ACC112 (cell line): ENCODE results near the gene PJA2.

ENCODE experiments used
- H2AFZ ChIP-seq: fragments of 200-600 bp; sonication (generic); one replicate; pipeline ENCODE4 v1.6.0; 2017; ENCODE audit warnings: antibody characterized with exemption, low read length; ENCODE audit not compliant: unreplicated experiment
- H3K27ac ChIP-seq: fragments of 200-600 bp; sonication (generic); 2 replicates; pipeline ENCODE4 v1.5.1; 2014; ENCODE audit warnings: low read depth, mild to moderate bottlenecking, antibody characterized with exemption, low read length, moderate library complexity
- H3K27me3 ChIP-seq: fragments of 200-600 bp; sonication (generic); 2 replicates; pipeline ENCODE4 v1.6.1; 2014; ENCODE audit warnings: mild to moderate bottlenecking, antibody characterized with exemption, low read length, moderate library complexity, mixed read lengths; ENCODE audit not compliant: insufficient read depth
- H3K36me3 ChIP-seq: fragments of 200-600 bp; sonication (generic); 2 replicates; pipeline ENCODE4 v1.6.1; 2016; ENCODE audit warnings: mild to moderate bottlenecking, antibody characterized with exemption, low read length, moderate library complexity, mixed read lengths; ENCODE audit not compliant: insufficient read depth
- H3K4me1 ChIP-seq: fragments of 200-600 bp; sonication (generic); one replicate; pipeline ENCODE4 v1.6.1; 2016; ENCODE audit warnings: low read length, mixed read lengths; ENCODE audit not compliant: insufficient read depth, unreplicated experiment, control insufficient read depth
- H3K4me3 ChIP-seq: fragments of 200-600 bp; sonication (generic); 2 replicates; pipeline ENCODE4 v1.5.1; 2014; ENCODE audit warnings: mild to moderate bottlenecking, low read depth, low read length
- H3K79me2 ChIP-seq: fragments of 200-600 bp; sonication (generic); one replicate; pipeline ENCODE4 v1.6.0; 2016; ENCODE audit warnings: low read length; ENCODE audit not compliant: control insufficient read depth, unreplicated experiment, insufficient read depth

PJA2 gene

GRCh38 chr5:109387408-109387974 lies 22.3 kb downstream of the PJA2 start:
- Histone ChIP-seq H3K27ac (no peak overlapping the region), H3K36me3 (peaks cover 15% of the 10 kb centered on the region), H2AFZ (no peak overlapping the region), H3K27me3 (no peaks in the 10 kb centered on the region), H3K4me1 (peaks cover 24% of the 10 kb centered on the region), H3K79me2 (peaks cover 81% of the 10 kb centered on the region), H3K4me3 (no peak overlapping the region)

GRCh38 chr5:109378095-109378494 lies 31.7 kb downstream of the PJA2 start:
- H3K4me1 ChIP-seq: peaks cover 14% of the 10 kb centered on the region
- H3K4me3 ChIP-seq: no peak overlapping the region
- H2AFZ ChIP-seq: no peak overlapping the region
- peaks cover 27% of the 10 kb centered on the region for H3K36me3 ChIP-seq
- H3K27me3 ChIP-seq: no peaks in the 10 kb centered on the region
- peaks cover 7% of the 10 kb centered on the region for H3K79me2 ChIP-seq
- no peak overlapping the region for H3K27ac ChIP-seq

- peaks cover 7% of the 10 kb centered on the region for H3K79me2 ChIP-seq
Observed at GRCh38 chr5:109374625-109375024, 35.1 kb downstream of the PJA2 start.

GRCh38 chr5:109373932-109374331 lies 35.8 kb downstream of the PJA2 start:
- H3K79me2 ChIP-seq: peaks cover 7% of the 10 kb centered on the region
- peaks cover 15% of the 10 kb centered on the region for H3K36me3 ChIP-seq
- no peak overlapping the region for H3K27ac ChIP-seq
- H2AFZ ChIP-seq: no peak overlapping the region
- no peaks in the 10 kb centered on the region for H3K27me3 ChIP-seq
- H3K4me1 ChIP-seq: peaks cover 14% of the 10 kb centered on the region
- no peak overlapping the region for H3K4me3 ChIP-seq

More at GRCh38 chr5:109374625-109375024, 35.1 kb downstream of the PJA2 start:
- Histone ChIP-seq H2AFZ (no peak overlapping the region), H3K4me3 (no peak overlapping the region), H3K27ac (no peak overlapping the region), H3K4me1 (peaks cover 14% of the 10 kb centered on the region), H3K36me3 (peaks cover 17% of the 10 kb centered on the region), H3K27me3 (no peaks in the 10 kb centered on the region)

- H3K4me1 ChIP-seq: peaks cover 8% of the 10 kb centered on the region
- H2AFZ ChIP-seq: no peak overlapping the region
- H3K79me2 ChIP-seq: peaks cover 7% of the 10 kb centered on the region
- no peak overlapping the region for H3K4me3 ChIP-seq
- no peak overlapping the region for H3K27ac ChIP-seq
- H3K27me3 ChIP-seq: no peaks in the 10 kb centered on the region
- peaks cover 33% of the 10 kb centered on the region for H3K36me3 ChIP-seq
Observed at GRCh38 chr5:109370343-109370742, 39.4 kb downstream of the PJA2 start.

GRCh38 chr5:109365653-109366052 lies 44.1 kb downstream of the PJA2 start:
- H2AFZ ChIP-seq: no peak overlapping the region
- peaks cover 5% of the 10 kb centered on the region for H3K79me2 ChIP-seq
- no peaks in the 10 kb centered on the region for H3K27me3 ChIP-seq
- no peak overlapping the region for H3K4me3 ChIP-seq
- no peaks in the 10 kb centered on the region for H3K4me1 ChIP-seq
- H3K36me3 ChIP-seq: peaks cover 50% of the 10 kb centered on the region
- H3K27ac ChIP-seq: no peak overlapping the region

- peaks cover 53% of the 10 kb centered on the region for H3K36me3 ChIP-seq
- H3K4me1 ChIP-seq: no peaks in the 10 kb centered on the region
- H3K79me2 ChIP-seq: peaks cover 5% of the 10 kb centered on the region
Observed at GRCh38 chr5:109364977-109365376, 44.8 kb downstream of the PJA2 start.

GRCh38 chr5:109359642-109360041 lies 50.1 kb downstream of the PJA2 start:
- Histone ChIP-seq H3K4me1 (no peaks in the 10 kb centered on the region), H3K79me2 (no peaks in the 10 kb centered on the region), H2AFZ (no peak overlapping the region), H3K27ac (no peak overlapping the region), H3K4me3 (no peak overlapping the region), H3K27me3 (no peaks in the 10 kb centered on the region), H3K36me3 (peaks cover 28% of the 10 kb centered on the region)

More at GRCh38 chr5:109364977-109365376, 44.8 kb downstream of the PJA2 start:
- no peak overlapping the region for H3K27ac ChIP-seq
- H2AFZ ChIP-seq: no peak overlapping the region
- H3K4me3 ChIP-seq: no peak overlapping the region
- H3K27me3 ChIP-seq: no peaks in the 10 kb centered on the region

GRCh38 chr5:109357807-109358206 lies 52.0 kb downstream of the PJA2 start:
- Histone ChIP-seq H3K4me1 (no peaks in the 10 kb centered on the region), H2AFZ (no peak overlapping the region), H3K4me3 (no peak overlapping the region), H3K27ac (no peak overlapping the region), H3K79me2 (no peaks in the 10 kb centered on the region), H3K36me3 (peaks cover 28% of the 10 kb centered on the region), H3K27me3 (no peaks in the 10 kb centered on the region)

GRCh38 chr5:109354761-109355160 lies 55.0 kb downstream of the PJA2 start:
- Histone ChIP-seq H3K27me3 (no peaks in the 10 kb centered on the region), H3K36me3 (peaks cover 21% of the 10 kb centered on the region), H3K4me3 (no peak overlapping the region), H3K4me1 (no peaks in the 10 kb centered on the region), H3K79me2 (no peaks in the 10 kb centered on the region), H3K27ac (no peak overlapping the region), H2AFZ (no peak overlapping the region)

- H3K27me3 ChIP-seq: no peaks in the 10 kb centered on the region
- H3K36me3 ChIP-seq: peaks cover 27% of the 10 kb centered on the region
- H3K27ac ChIP-seq: no peak overlapping the region
- H3K4me1 ChIP-seq: no peaks in the 10 kb centered on the region
- no peak overlapping the region for H3K4me3 ChIP-seq
- H3K79me2 ChIP-seq: no peaks in the 10 kb centered on the region
- H2AFZ ChIP-seq: no peak overlapping the region
Observed at GRCh38 chr5:109351988-109352864, 57.5 kb downstream of the PJA2 start.
